SHP77 treated with DMSO at 0.1 percent for 48 hours (cell line): ENCODE measurements around the gene GP1BB.
"Not testable (repeated sequence)": the region's sequence is repeated elsewhere in the genome, so short reads cannot be mapped to it uniquely, and the experiment has no call there.

Experiments used
- DNase-seq: peaks from one replicate; lab custom pipeline; 2025; lab: John Stamatoyannopoulos, UW

GP1BB gene

GRCh38 chr22:19693981-19694670 lies 29.2 kb upstream of the GP1BB start:
- no peak for DNase-seq

GRCh38 chr22:19694696-19695095 lies 28.6 kb upstream of the GP1BB start:
- DNase-seq, result no peak

GRCh38 chr22:19696504-19697276 lies 26.6 kb upstream of the GP1BB start:
- no peak for DNase-seq

GRCh38 chr22:19697871-19698270 lies 25.5 kb upstream of the GP1BB start:
- DNase-seq, result not testable (repeated sequence)

- DNase-seq, result no peak
These were observed 22.4 kb upstream of the GP1BB start for GRCh38 chr22:19700790-19701419.

GRCh38 chr22:19701420-19702145 lies 21.8 kb upstream of the GP1BB start:
- DNase-seq, result no peak

GRCh38 chr22:19703869-19704268 lies 19.5 kb upstream of the GP1BB start:
- no peak for DNase-seq

GRCh38 chr22:19704355-19705015 lies 18.9 kb upstream of the GP1BB start:
- DNase-seq, result no peak

GRCh38 chr22:19705181-19705934 lies 18.0 kb upstream of the GP1BB start:
- no peak for DNase-seq

GRCh38 chr22:19706661-19707151 lies 16.6 kb upstream of the GP1BB start:
- DNase-seq, result no peak

- no peak for DNase-seq
These were observed 15.7 kb upstream of the GP1BB start for GRCh38 chr22:19707347-19708290.

- no peak for DNase-seq
These were observed 14.9 kb upstream of the GP1BB start for GRCh38 chr22:19708321-19709011.

- no peak for DNase-seq
These were observed 14.1 kb upstream of the GP1BB start for GRCh38 chr22:19709063-19709769.

- no peak for DNase-seq
These were observed 13.1 kb upstream of the GP1BB start for GRCh38 chr22:19710020-19710768.

GRCh38 chr22:19710769-19711106 lies 12.6 kb upstream of the GP1BB start:
- DNase-seq, result no peak

GRCh38 chr22:19713245-19713644 lies 10.1 kb upstream of the GP1BB start:
- no peak for DNase-seq

- no peak for DNase-seq
These were observed 9.6 kb upstream of the GP1BB start for GRCh38 chr22:19713650-19714311.
